SK-N-DZ (cell line): Measurements from ENCODE around the gene NAGA.
"Not testable (repeated sequence)": the region's sequence is repeated elsewhere in the genome, so short reads cannot be mapped to it uniquely, and the experiment has no call there.

Experiments
- DNase-seq: peaks from one replicate; pipeline ENCODE4 v3.0.0-alpha.2; 2015; ENCODE audit warnings: low spot score

The NAGA gene

GRCh38 chr22:42076764-42077485, 6.3 kb upstream of the NAGA start:
- no peak for DNase-seq

- no peak for DNase-seq
Measured at GRCh38 chr22:42074846-42075676, 4.4 kb upstream of the NAGA start.

GRCh38 chr22:42074132-42074811, 3.7 kb upstream of the NAGA start, which contains the start of gene PHETA2:
PHETA2 (plus strand) TSS chr22:42074248; CDS start chr22:42077294, 3,046 bp downstream.
- no peak for DNase-seq

GRCh38 chr22:42073621-42074041, 3.0 kb upstream of the NAGA start:
- DNase-seq: no peak

GRCh38 chr22:42072606-42073330, 2.2 kb upstream of the NAGA start:
- DNase-seq: peak; percentile 36

GRCh38 chr22:42071508-42071907, 896 bp upstream of the NAGA start:
- DNase-seq: not testable (repeated sequence)

GRCh38 chr22:42069801-42070516, 653 bp downstream of the NAGA start:
- no peak for DNase-seq

GRCh38 chr22:42068291-42068690, 2.3 kb downstream of the NAGA start:
- no peak for DNase-seq

GRCh38 chr22:42067671-42068251, 2.9 kb downstream of the NAGA start:
- no peak for DNase-seq

- DNase-seq: no peak
Measured at GRCh38 chr22:42066937-42067336, 3.7 kb downstream of the NAGA start.

- no peak for DNase-seq
Measured at GRCh38 chr22:42066126-42066761, 4.4 kb downstream of the NAGA start.

- no peak for DNase-seq
Measured at GRCh38 chr22:42065438-42066125, 5.0 kb downstream of the NAGA start.

- no peak for DNase-seq
Measured at GRCh38 chr22:42064629-42065028, 6.0 kb downstream of the NAGA start.

- no peak for DNase-seq
Measured at GRCh38 chr22:42062506-42063170, 8.0 kb downstream of the NAGA start.

GRCh38 chr22:42061041-42061440, 9.6 kb downstream of the NAGA start:
- no peak for DNase-seq

- DNase-seq: no peak
Measured at GRCh38 chr22:42060489-42060888, 10.1 kb downstream of the NAGA start.

GRCh38 chr22:42056757-42057511, 13.7 kb downstream of the NAGA start:
- no peak for DNase-seq

- DNase-seq: no peak
Measured at GRCh38 chr22:42052765-42053164, 17.8 kb downstream of the NAGA start.
